ENCODE results near the gene CCDC158.
"Not testable (repeated sequence)": the region's sequence is repeated elsewhere in the genome, so short reads cannot be mapped to it uniquely, and the experiment has no call there.

Gene CCDC158

GRCh38 chr4:76373919-76374552 is 46.9 kb downstream of the CCDC158 start:
- no peaks in the 10 kb centered on the region for H3K9me3 ChIP-seq (ENCODE audit: control insufficient read depth in 2 of 2, low read length in 2 of 2)
- no peak overlapping the region for H3K27ac ChIP-seq (ENCODE audit: low read length)
- no peak overlapping the region for H3K4me3 ChIP-seq (ENCODE audit: low read length in 2 of 2)
- no peaks in the 10 kb centered on the region for H3K4me1 ChIP-seq (ENCODE audit: control insufficient read depth, insufficient read depth, low read length)
- no peaks in the 10 kb centered on the region for H3K27me3 ChIP-seq (ENCODE audit: control insufficient read depth in 1 of 2, insufficient read depth in 2 of 2, low read length in 2 of 2)
- H3K36me3 ChIP-seq (ENCODE audit: control insufficient read depth in 2 of 2, insufficient read depth in 2 of 2, low read length in 2 of 2), result no peaks in the 10 kb centered on the region
- H3K9ac ChIP-seq (ENCODE audit: low read length in 2 of 2), result no peak overlapping the region

GRCh38 chr4:76366737-76367136 is 54.2 kb downstream of the CCDC158 start:
- Histone ChIP-seq H3K9ac (ENCODE audit: low read length in 2 of 2) (no peak overlapping the region), H3K27me3 (ENCODE audit: control insufficient read depth in 1 of 2, insufficient read depth in 2 of 2, low read length in 2 of 2) (no peaks in the 10 kb centered on the region), H3K27ac (ENCODE audit: low read length) (no peak overlapping the region), H3K4me1 (ENCODE audit: control insufficient read depth, insufficient read depth, low read length) (no peaks in the 10 kb centered on the region), H3K36me3 (ENCODE audit: control insufficient read depth in 2 of 2, insufficient read depth in 2 of 2, low read length in 2 of 2) (no peaks in the 10 kb centered on the region), H3K9me3 (ENCODE audit: control insufficient read depth in 2 of 2, low read length in 2 of 2) (no peaks in the 10 kb centered on the region), H3K4me3 (ENCODE audit: low read length in 2 of 2) (no peak overlapping the region)

GRCh38 chr4:76365636-76366035 is 55.3 kb downstream of the CCDC158 start:
- H3K36me3 ChIP-seq (ENCODE audit: control insufficient read depth in 2 of 2, insufficient read depth in 2 of 2, low read length in 2 of 2), result no peaks in the 10 kb centered on the region
- H3K9me3 ChIP-seq (ENCODE audit: control insufficient read depth in 2 of 2, low read length in 2 of 2), result no peaks in the 10 kb centered on the region
- no peak overlapping the region for H3K27ac ChIP-seq (ENCODE audit: low read length)
- no peak overlapping the region for H3K4me3 ChIP-seq (ENCODE audit: low read length in 2 of 2)
- no peaks in the 10 kb centered on the region for H3K27me3 ChIP-seq (ENCODE audit: control insufficient read depth in 1 of 2, insufficient read depth in 2 of 2, low read length in 2 of 2)
- H3K4me1 ChIP-seq (ENCODE audit: control insufficient read depth, insufficient read depth, low read length), result no peaks in the 10 kb centered on the region
- H3K9ac ChIP-seq (ENCODE audit: low read length in 2 of 2), result no peak overlapping the region

GRCh38 chr4:76364763-76365162 is 56.2 kb downstream of the CCDC158 start:
- H3K36me3 ChIP-seq (ENCODE audit: control insufficient read depth in 2 of 2, insufficient read depth in 2 of 2, low read length in 2 of 2), result no peaks in the 10 kb centered on the region
- H3K4me3 ChIP-seq (ENCODE audit: low read length in 2 of 2), result no peak overlapping the region

GRCh38 chr4:76363556-76364290 is 57.2 kb downstream of the CCDC158 start:
- H3K9me3 ChIP-seq (ENCODE audit: control insufficient read depth in 2 of 2, low read length in 2 of 2), result no peaks in the 10 kb centered on the region
- H3K27me3 ChIP-seq (ENCODE audit: control insufficient read depth in 1 of 2, insufficient read depth in 2 of 2, low read length in 2 of 2), result no peaks in the 10 kb centered on the region
- H3K4me1 ChIP-seq (ENCODE audit: control insufficient read depth, insufficient read depth, low read length), result no peaks in the 10 kb centered on the region
- H3K36me3 ChIP-seq (ENCODE audit: control insufficient read depth in 2 of 2, insufficient read depth in 2 of 2, low read length in 2 of 2), result no peaks in the 10 kb centered on the region
- H3K27ac ChIP-seq (ENCODE audit: low read length), result no peak overlapping the region
- H3K9ac ChIP-seq (ENCODE audit: low read length in 2 of 2), result no peak overlapping the region
- H3K4me3 ChIP-seq (ENCODE audit: low read length in 2 of 2), result no peak overlapping the region

More at GRCh38 chr4:76364763-76365162, 56.2 kb downstream of the CCDC158 start:
- Histone ChIP-seq H3K4me1 (ENCODE audit: control insufficient read depth, insufficient read depth, low read length) (no peaks in the 10 kb centered on the region), H3K9ac (ENCODE audit: low read length in 2 of 2) (no peak overlapping the region), H3K27me3 (ENCODE audit: control insufficient read depth in 1 of 2, insufficient read depth in 2 of 2, low read length in 2 of 2) (no peaks in the 10 kb centered on the region), H3K27ac (ENCODE audit: low read length) (no peak overlapping the region), H3K9me3 (ENCODE audit: control insufficient read depth in 2 of 2, low read length in 2 of 2) (no peaks in the 10 kb centered on the region)

- no peaks in the 10 kb centered on the region for H3K36me3 ChIP-seq (ENCODE audit: control insufficient read depth in 2 of 2, insufficient read depth in 2 of 2, low read length in 2 of 2)
- no peak overlapping the region for H3K27ac ChIP-seq (ENCODE audit: low read length)
- H3K4me1 ChIP-seq (ENCODE audit: control insufficient read depth, insufficient read depth, low read length), result no peaks in the 10 kb centered on the region
- H3K27me3 ChIP-seq (ENCODE audit: control insufficient read depth in 1 of 2, insufficient read depth in 2 of 2, low read length in 2 of 2), result no peaks in the 10 kb centered on the region
- no peak overlapping the region for H3K4me3 ChIP-seq (ENCODE audit: low read length in 2 of 2)
- no peak overlapping the region for H3K9ac ChIP-seq (ENCODE audit: low read length in 2 of 2)
- no peaks in the 10 kb centered on the region for H3K9me3 ChIP-seq (ENCODE audit: control insufficient read depth in 2 of 2, low read length in 2 of 2)
These were observed 59.1 kb downstream of the CCDC158 start for GRCh38 chr4:76361689-76362412.

GRCh38 chr4:76359881-76360466 is 61.0 kb downstream of the CCDC158 start:
- not testable (repeated sequence) for H3K9ac ChIP-seq (ENCODE audit: low read length in 2 of 2); H3K4me3 ChIP-seq (ENCODE audit: low read length in 2 of 2); H3K27me3 ChIP-seq (ENCODE audit: control insufficient read depth in 1 of 2, insufficient read depth in 2 of 2, low read length in 2 of 2); H3K36me3 ChIP-seq (ENCODE audit: control insufficient read depth in 2 of 2, insufficient read depth in 2 of 2, low read length in 2 of 2); H3K9me3 ChIP-seq (ENCODE audit: control insufficient read depth in 2 of 2, low read length in 2 of 2); H3K27ac ChIP-seq (ENCODE audit: low read length); H3K4me1 ChIP-seq (ENCODE audit: control insufficient read depth, insufficient read depth, low read length)

GRCh38 chr4:76357981-76358380 is 63.0 kb downstream of the CCDC158 start:
- Histone ChIP-seq H3K36me3 (ENCODE audit: control insufficient read depth in 2 of 2, insufficient read depth in 2 of 2, low read length in 2 of 2) (no peaks in the 10 kb centered on the region), H3K4me3 (ENCODE audit: low read length in 2 of 2) (no peak overlapping the region), H3K27me3 (ENCODE audit: control insufficient read depth in 1 of 2, insufficient read depth in 2 of 2, low read length in 2 of 2) (no peaks in the 10 kb centered on the region), H3K9me3 (ENCODE audit: control insufficient read depth in 2 of 2, low read length in 2 of 2) (no peaks in the 10 kb centered on the region), H3K9ac (ENCODE audit: low read length in 2 of 2) (no peak overlapping the region), H3K27ac (ENCODE audit: low read length) (no peak overlapping the region), H3K4me1 (ENCODE audit: control insufficient read depth, insufficient read depth, low read length) (no peaks in the 10 kb centered on the region)

GRCh38 chr4:76354517-76355473 is 66.1 kb downstream of the CCDC158 start:
- H3K9me3 ChIP-seq (ENCODE audit: control insufficient read depth in 2 of 2, low read length in 2 of 2), result no peaks in the 10 kb centered on the region

GRCh38 chr4:76342803-76343202 is 78.1 kb downstream of the CCDC158 start:
- Histone ChIP-seq H3K9ac (ENCODE audit: low read length in 2 of 2) (no peak overlapping the region), H3K27ac (ENCODE audit: low read length) (no peak overlapping the region), H3K4me1 (ENCODE audit: control insufficient read depth, insufficient read depth, low read length) (peaks cover 14% of the 10 kb centered on the region), H3K36me3 (ENCODE audit: control insufficient read depth in 2 of 2, insufficient read depth in 2 of 2, low read length in 2 of 2) (no peaks in the 10 kb centered on the region), H3K9me3 (ENCODE audit: control insufficient read depth in 2 of 2, low read length in 2 of 2) (no peaks in the 10 kb centered on the region), H3K27me3 (ENCODE audit: control insufficient read depth in 1 of 2, insufficient read depth in 2 of 2, low read length in 2 of 2) (no peaks in the 10 kb centered on the region), H3K4me3 (ENCODE audit: low read length in 2 of 2) (no peak overlapping the region)

More at GRCh38 chr4:76354517-76355473, 66.1 kb downstream of the CCDC158 start:
- no peaks in the 10 kb centered on the region for H3K27me3 ChIP-seq (ENCODE audit: control insufficient read depth in 1 of 2, insufficient read depth in 2 of 2, low read length in 2 of 2)
- H3K4me1 ChIP-seq (ENCODE audit: control insufficient read depth, insufficient read depth, low read length), result no peaks in the 10 kb centered on the region
- H3K9ac ChIP-seq (ENCODE audit: low read length in 2 of 2), result no peak overlapping the region
- H3K36me3 ChIP-seq (ENCODE audit: control insufficient read depth in 2 of 2, insufficient read depth in 2 of 2, low read length in 2 of 2), result no peaks in the 10 kb centered on the region
- H3K4me3 ChIP-seq (ENCODE audit: low read length in 2 of 2), result no peak overlapping the region
- H3K27ac ChIP-seq (ENCODE audit: low read length), result no peak overlapping the region

Data from stomach smooth muscle (tissue), 2 donors.